GM10248 (cell line): ENCODE data around the gene SCGN.

ENCODE experiments used
- CTCF ChIA-PET: fragments of 300-600 bp; sonication (Branson Sonifier 250); formaldehyde crosslinking; extraction: SDS; loops from one replicate; lab custom pipeline; 2021; ENCODE audit warnings: antibody characterized with exemption; lab: Yijun Ruan, JAX
- POLR2A ChIA-PET: fragments of 350-650 bp; sonication (Branson Sonifier 250); formaldehyde crosslinking; extraction: SDS; loops from one replicate; lab custom pipeline; 2020; ENCODE audit warnings: antibody characterized with exemption; lab: Yijun Ruan, JAX
- DNase-seq: peaks from one replicate; pipeline ENCODE4 v3.0.0; 2012; ENCODE audit errors: extremely low spot score
- CTCF ChIP-seq: IDR thresholded peaks from 2 replicates; pipeline ENCODE4 v1.5.1; 2012; ENCODE audit warnings: mild to moderate bottlenecking, low read depth; ENCODE audit errors: extremely low read depth, missing control alignments, control extremely low read depth

The SCGN gene

DNA sequence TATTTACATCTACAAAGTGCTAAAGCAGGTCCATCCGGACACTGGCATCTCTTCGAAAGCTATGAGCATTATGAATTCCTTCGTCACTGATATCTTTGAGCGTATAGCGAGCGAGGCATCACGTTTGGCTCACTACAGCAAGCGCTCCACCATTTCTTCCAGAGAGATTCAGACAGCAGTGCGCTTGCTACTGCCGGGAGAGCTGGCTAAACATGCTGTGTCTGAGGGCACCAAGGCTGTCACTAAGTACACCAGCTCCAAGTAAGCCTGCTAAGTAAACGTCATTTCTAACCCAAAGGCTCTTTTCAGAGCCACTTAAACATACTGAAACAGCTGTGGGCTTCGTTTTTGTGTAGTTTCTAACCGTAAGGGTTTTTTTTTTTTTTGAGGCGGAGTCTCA, 75.0 kb downstream of the SCGN start:
- TF ChIP-seq CTCF: no peak
- DNase-seq: no peak
- POLR2A ChIA-PET: no interaction called here
- CTCF ChIA-PET: interaction anchor here (1.8 kb wide), 1 partner anchor 9 kb away, joined by 6 read pairs; no protein-coding TSS in a partner anchor

GRCh38 chr6:25730907-25731306, 78.9 kb downstream of the SCGN start:
- TF ChIP-seq CTCF: no peak
- POLR2A ChIA-PET: no interaction called here
- DNase-seq: no peak
- CTCF ChIA-PET: interaction anchor here (2.6 kb wide), 1 partner anchor 10 kb away, joined by 18 read pairs; no protein-coding TSS in a partner anchor

GRCh38 chr6:25731721-25732120, 79.7 kb downstream of the SCGN start:
- POLR2A ChIA-PET: no interaction called here
- no peak for TF ChIP-seq CTCF
- CTCF ChIA-PET: interaction anchor here (0.9 to 2.6 kb wide), 3 partner anchors 11 to 25 kb away, joined by 3 to 18 read pairs (median 4); no protein-coding TSS in a partner anchor
- DNase-seq: no peak

GRCh38 chr6:25732468-25733198, 80.6 kb downstream of the SCGN start:
- CTCF ChIA-PET: interaction anchor here (0.9 to 2.6 kb wide), 3 partner anchors 12 to 26 kb away, joined by 3 to 18 read pairs (median 4); no protein-coding TSS in a partner anchor
- POLR2A ChIA-PET: no interaction called here

DNA sequence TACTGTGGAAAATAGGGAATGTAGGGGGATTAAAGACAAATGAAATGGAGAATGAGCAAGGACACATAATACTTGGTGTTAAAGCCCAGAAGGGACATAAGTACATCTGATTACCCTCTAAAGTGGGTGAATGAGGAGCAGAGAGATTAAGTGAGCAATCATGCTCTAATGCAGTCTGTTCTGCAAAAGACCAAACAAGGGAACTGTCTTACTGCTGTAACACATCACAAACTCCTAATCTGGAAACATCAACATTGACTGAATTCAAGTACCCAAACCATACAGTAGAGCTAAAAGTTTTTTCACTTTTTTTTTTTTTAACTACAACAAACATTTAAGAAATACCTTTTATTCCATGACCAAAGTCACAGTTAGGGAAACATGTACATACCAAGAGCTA, 83.2 kb downstream of the SCGN start:
- POLR2A ChIA-PET: no interaction called here
- CTCF ChIA-PET: no interaction called here
- TF ChIP-seq CTCF: no peak
- DNase-seq: no peak

More at GRCh38 chr6:25732468-25733198, 80.6 kb downstream of the SCGN start:
- TF ChIP-seq CTCF: no peak
- no peak for DNase-seq

DNA sequence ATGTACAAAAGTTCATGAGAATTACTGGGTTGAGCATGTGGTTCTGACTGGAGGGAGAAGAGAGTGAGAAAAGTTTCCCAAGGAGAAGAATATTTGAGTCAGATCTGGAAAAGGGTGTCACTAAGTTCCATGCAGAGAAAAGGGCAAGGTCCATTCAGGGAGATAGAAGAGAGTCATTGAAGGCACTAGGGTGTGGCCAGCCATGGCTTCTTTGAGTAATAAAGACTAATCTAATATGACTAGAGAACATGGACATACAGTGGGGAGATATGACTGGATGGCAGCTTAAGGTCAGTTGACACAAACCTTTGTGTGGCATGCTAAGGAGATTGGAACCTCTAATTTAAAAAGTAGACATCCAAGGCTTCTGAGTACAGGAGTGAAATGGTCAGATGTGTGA, 91.9 kb downstream of the SCGN start:
- TF ChIP-seq CTCF: no peak
- ChIA-PET CTCF (no interaction called here), POLR2A (no interaction called here)
- no peak for DNase-seq
